Suprapubic skin (tissue), 4 donors: ENCODE data around the gene PA2G4. TPM values are rescaled to one million over a fixed set of nuclear protein-coding genes. Genes with fewer than 3 reads are reported as not detected.

ENCODE experiments used
- DNase-seq, 2 donors: peaks; one replicate each; pipeline ENCODE4 v3.0.0-alpha.2; 2019; ENCODE audit warnings: low spot score in 2 of 2
- H3K27ac ChIP-seq: fragments of 200-600 bp; sonication (generic); one replicate; pipeline ENCODE4 v1.5.1; 2019
- H3K27me3 ChIP-seq: fragments of 200-600 bp; sonication (generic); one replicate; pipeline ENCODE4 v1.5.1; 2019
- H3K36me3 ChIP-seq: fragments of 200-600 bp; sonication (generic); one replicate; pipeline ENCODE4 v1.5.1; 2019
- H3K4me1 ChIP-seq: fragments of 200-600 bp; sonication (generic); one replicate; pipeline ENCODE4 v1.5.1; 2019
- H3K4me3 ChIP-seq: fragments of 200-600 bp; sonication (generic); one replicate; pipeline ENCODE4 v1.5.1; 2019; ENCODE audit warnings: mild to moderate bottlenecking
- H3K9me3 ChIP-seq: fragments of 200-600 bp; sonication (generic); one replicate; pipeline ENCODE4 v1.5.1; 2019
- EP300 ChIP-seq: sonication (generic); formaldehyde crosslinking; IDR thresholded peaks from one replicate; pipeline ENCODE4 v1.6.1; 2017; ENCODE audit warnings: antibody characterized with exemption
- POLR2A ChIP-seq, 2 donors: fragments of 450-650 bp; IDR thresholded peaks; one replicate each; pipeline ENCODE4 v1.6.1; 2017; ENCODE audit warnings: antibody characterized with exemption in 2 of 2, mild to moderate bottlenecking in 2 of 2, moderate library complexity in 2 of 2
- POLR2AphosphoS5 ChIP-seq, 3 donors: sonication (generic); formaldehyde crosslinking; IDR thresholded peaks; one replicate each; pipeline ENCODE4 v1.6.1; 2017; ENCODE audit warnings: antibody characterized with exemption in 3 of 3
- WGBS: methylation state at CpG from one replicate; pipeline ENCODE4 v1.1.5; 2018; 5-methylcytosine and 5-hydroxymethylcytosine counted together
- total RNA-seq, 4 donors: library from RNA; depleted of rRNA; stranded (reverse); fragments of >200 nt; gene quantifications; one replicate each; pipeline ENCODE4 v1.1.0, GENCODE V29; 2016
- TF ChIP-seq, protein P1 (sequence below), 2 donors: fragments of 200-600 bp in 1 of 2; fragments of 450-650 bp in 1 of 2; sonication (generic) in 1 of 2; IDR thresholded peaks; one replicate each; pipeline ENCODE4 v1.5.1; 2016 to 2019; ENCODE audit warnings: antibody characterized with exemption in 2 of 2, mild to moderate bottlenecking in 1 of 2, moderate library complexity in 1 of 2

PA2G4 gene
- total RNA-seq, 4 donors from 2014 or later: 103 to 153 (median 117) TPM

DNA sequence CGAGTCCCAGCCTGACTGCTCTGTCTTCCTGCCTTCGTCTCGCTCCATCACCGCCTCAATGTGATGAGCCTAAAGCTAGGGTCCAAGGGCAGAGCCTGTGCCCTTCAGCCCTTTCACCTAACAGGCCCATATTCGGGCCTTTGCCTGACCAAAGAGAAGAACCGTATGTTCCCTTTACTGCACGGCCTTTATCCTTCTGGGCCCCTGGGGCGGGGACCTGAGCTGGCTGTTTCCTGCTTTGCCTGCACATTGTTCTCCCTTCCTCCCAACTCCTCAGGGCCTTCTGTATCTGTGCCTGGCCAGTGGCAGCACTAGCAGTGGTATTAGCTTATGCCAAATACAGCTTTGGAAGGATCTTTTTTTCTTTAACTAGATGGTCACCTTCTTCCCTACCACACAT lies 39.5 kb downstream of the PA2G4 start:
- Histone ChIP-seq H3K4me3 (no peak overlapping the region), H3K27ac (peak overlapping the region; percentile 32), H3K9me3 (no peaks in the 10 kb centered on the region), H3K4me1 (peaks cover 10% of the 10 kb centered on the region), H3K27me3 (no peaks in the 10 kb centered on the region), H3K36me3 (peaks cover 63% of the 10 kb centered on the region)
- WGBS: 85% methylated on average over 8 of the region's 8 CpGs
- DNase-seq: no peak
- no peak for TF ChIP-seq POLR2A (IDR thresholded peaks at IDR 0.05)
- TF ChIP-seq POLR2AphosphoS5 (IDR thresholded peaks at IDR 0.05): no peak
- TF ChIP-seq, protein P1, sequence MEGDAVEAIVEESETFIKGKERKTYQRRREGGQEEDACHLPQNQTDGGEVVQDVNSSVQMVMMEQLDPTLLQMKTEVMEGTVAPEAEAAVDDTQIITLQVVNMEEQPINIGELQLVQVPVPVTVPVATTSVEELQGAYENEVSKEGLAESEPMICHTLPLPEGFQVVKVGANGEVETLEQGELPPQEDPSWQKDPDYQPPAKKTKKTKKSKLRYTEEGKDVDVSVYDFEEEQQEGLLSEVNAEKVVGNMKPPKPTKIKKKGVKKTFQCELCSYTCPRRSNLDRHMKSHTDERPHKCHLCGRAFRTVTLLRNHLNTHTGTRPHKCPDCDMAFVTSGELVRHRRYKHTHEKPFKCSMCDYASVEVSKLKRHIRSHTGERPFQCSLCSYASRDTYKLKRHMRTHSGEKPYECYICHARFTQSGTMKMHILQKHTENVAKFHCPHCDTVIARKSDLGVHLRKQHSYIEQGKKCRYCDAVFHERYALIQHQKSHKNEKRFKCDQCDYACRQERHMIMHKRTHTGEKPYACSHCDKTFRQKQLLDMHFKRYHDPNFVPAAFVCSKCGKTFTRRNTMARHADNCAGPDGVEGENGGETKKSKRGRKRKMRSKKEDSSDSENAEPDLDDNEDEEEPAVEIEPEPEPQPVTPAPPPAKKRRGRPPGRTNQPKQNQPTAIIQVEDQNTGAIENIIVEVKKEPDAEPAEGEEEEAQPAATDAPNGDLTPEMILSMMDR (IDR thresholded peaks at IDR 0.05): no peak
- TF ChIP-seq EP300: no peak

DNA sequence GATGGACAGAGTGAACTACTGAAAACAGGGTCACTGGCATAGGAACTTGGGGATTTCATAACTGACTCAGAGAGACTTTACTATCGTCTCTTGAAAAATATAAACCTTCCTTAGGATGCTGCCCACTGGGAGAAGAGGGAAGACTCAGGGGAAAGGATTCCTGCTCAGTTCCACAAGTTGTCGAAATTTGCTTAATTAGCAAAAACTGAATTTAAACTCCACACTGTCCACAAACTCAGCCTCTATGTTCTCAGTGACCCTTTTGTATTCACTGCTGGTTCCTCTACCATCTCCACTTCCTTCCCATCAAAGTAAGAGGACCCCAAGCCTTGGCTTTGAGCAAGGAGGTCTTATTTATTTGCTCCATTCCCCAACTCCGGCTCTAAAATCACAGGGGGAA lies 40.9 kb downstream of the PA2G4 start:
- H3K4me3 ChIP-seq: no peak overlapping the region
- H3K4me1 ChIP-seq: peaks cover 10% of the 10 kb centered on the region
- no peaks in the 10 kb centered on the region for H3K9me3 ChIP-seq
- H3K27me3 ChIP-seq: no peaks in the 10 kb centered on the region
- WGBS: 83% methylated on average over 3 of the region's 3 CpGs
- no peak overlapping the region for H3K27ac ChIP-seq
- TF ChIP-seq EP300 (no peak), POLR2A (IDR thresholded peaks at IDR 0.05) (no peak), POLR2AphosphoS5 (IDR thresholded peaks at IDR 0.05) (no peak)
- TF ChIP-seq, protein P1 (IDR thresholded peaks at IDR 0.05): no peak
- peaks cover 49% of the 10 kb centered on the region for H3K36me3 ChIP-seq
- no peak for DNase-seq

DNA sequence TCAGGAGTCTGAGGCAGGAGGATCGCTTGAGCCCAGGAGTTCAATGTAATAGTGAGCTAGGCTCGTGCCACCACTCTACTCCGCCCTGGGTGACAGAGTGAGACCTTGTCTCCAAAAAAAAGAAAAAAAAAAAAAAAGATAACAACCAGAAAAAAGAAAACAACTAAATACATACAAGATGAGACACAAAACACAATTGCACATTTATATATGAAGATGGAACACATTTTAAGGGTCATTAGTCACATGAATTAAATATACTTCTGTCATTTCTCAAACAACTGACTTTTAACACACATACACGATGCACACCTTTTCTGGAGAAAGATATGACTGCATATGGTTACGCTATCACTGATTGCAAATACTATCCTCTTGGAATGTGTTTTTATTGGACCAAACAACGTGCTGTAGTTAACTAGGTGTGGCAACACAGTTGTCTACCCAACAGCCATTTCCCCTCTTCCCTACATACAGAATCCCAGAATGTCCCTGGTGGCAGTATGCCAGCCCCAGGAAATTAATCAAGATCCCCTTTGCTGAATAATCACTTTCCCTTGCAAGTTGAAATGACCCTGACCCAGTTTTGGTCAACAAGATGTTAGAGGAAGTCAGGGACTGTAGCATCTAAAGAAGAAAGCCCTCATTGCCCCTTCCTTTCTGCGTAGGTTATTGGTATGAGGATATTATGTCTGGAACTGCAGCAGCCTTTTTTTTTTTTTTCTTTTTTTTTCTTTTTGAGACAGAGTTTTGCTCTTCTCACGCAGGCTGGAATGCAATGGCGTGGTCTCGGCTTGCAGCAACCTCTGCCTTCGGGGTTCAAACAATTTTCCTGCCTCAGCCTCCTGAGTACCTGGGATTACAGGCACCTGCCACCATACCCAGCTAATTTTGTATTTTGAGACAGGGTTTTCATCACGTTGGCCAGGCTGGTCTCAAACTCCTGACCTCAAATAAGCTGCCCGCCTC lies 42.4 kb downstream of the PA2G4 start:
- Histone ChIP-seq H3K27ac (no peak overlapping the region), H3K4me1 (peaks cover 24% of the 10 kb centered on the region), H3K27me3 (no peaks in the 10 kb centered on the region), H3K36me3 (peaks cover 34% of the 10 kb centered on the region), H3K9me3 (no peaks in the 10 kb centered on the region), H3K4me3 (no peak overlapping the region)
- TF ChIP-seq, protein P1 (IDR thresholded peaks at IDR 0.05): no peak
- TF ChIP-seq POLR2AphosphoS5 (IDR thresholded peaks at IDR 0.05): no peak
- TF ChIP-seq POLR2A (IDR thresholded peaks at IDR 0.05): no peak
- no peak for TF ChIP-seq EP300
- WGBS: 55% methylated on average over 13 of the region's 13 CpGs
- DNase-seq: no peak

DNA sequence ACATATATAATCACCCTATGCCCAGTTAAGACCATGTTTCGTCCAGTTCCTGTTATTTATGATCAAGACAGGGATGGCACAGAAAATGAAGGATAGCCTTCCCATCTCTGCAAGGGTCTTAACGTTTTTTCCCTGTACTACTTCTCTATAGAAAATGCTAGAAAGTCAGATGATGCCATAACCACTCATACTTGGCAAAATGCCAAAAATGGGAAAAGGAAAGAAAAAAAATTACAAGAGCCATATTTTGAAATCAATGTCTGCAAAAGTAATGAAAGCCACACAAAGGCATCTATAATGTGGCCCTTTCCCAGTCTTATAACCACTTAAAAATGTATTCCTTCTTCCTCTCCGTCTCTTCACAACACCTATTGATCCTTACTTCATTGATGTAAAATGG lies 46.2 kb downstream of the PA2G4 start:
- peaks cover 36% of the 10 kb centered on the region for H3K4me1 ChIP-seq
- DNase-seq: no peak
- no peaks in the 10 kb centered on the region for H3K9me3 ChIP-seq
- no peak overlapping the region for H3K4me3 ChIP-seq
- H3K27me3 ChIP-seq: no peaks in the 10 kb centered on the region
- no peaks in the 10 kb centered on the region for H3K36me3 ChIP-seq
- no peak for TF ChIP-seq POLR2A (IDR thresholded peaks at IDR 0.05)
- TF ChIP-seq, protein P1 (IDR thresholded peaks at IDR 0.05): no peak
- no peak for TF ChIP-seq POLR2AphosphoS5 (IDR thresholded peaks at IDR 0.05)
- no peak for TF ChIP-seq EP300
- WGBS: 63% methylated on average over 3 of the region's 3 CpGs
- no peak overlapping the region for H3K27ac ChIP-seq

DNA sequence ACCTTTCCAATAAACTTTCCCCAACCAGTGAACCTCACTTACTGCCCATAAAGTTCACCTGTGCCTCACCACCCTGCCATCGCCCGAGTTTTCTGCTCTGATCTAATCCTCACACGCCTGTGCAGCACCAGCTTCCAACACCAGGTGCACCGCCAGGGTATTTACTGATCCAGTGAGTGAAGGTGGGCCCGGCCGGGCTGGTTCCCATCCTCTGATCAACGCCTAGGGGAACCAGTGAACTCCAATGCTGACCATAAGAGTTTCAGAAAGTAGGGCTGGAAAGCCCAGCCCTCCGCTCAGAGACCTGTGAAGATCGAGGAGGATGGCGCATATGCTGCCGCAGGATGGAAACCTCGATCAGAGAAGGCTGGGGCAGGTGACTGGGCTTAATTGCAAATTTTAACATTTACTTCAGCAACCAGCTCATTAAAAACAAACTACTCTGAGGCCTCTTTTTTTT lies 47.3 kb downstream of the PA2G4 start:
- 8% methylated on average over 12 of the region's 12 CpGs for WGBS
- H3K27me3 ChIP-seq: no peaks in the 10 kb centered on the region
- H3K4me3 ChIP-seq: peak overlapping the region; percentile 62
- DNase-seq: no peak
- H3K27ac ChIP-seq: peak overlapping the region; percentile 95
- no peaks in the 10 kb centered on the region for H3K36me3 ChIP-seq
- TF ChIP-seq POLR2AphosphoS5 (IDR thresholded peaks at IDR 0.05): no peak
- TF ChIP-seq, protein P1 (IDR thresholded peaks at IDR 0.05): peak; percentile 38 to 55
- no peaks in the 10 kb centered on the region for H3K9me3 ChIP-seq
- H3K4me1 ChIP-seq: peaks cover 35% of the 10 kb centered on the region
